NCI-H748 treated with DMSO at 0.1 percent for 48 hours (cell line): ENCODE data around the gene ZIC2.
"Not testable (repeated sequence)": the region's sequence is repeated elsewhere in the genome, so short reads cannot be mapped to it uniquely, and the experiment has no call there.

Source experiments
- DNase-seq: peaks from one replicate; lab custom pipeline; 2025; lab: John Stamatoyannopoulos, UW

ZIC2 gene

DNA sequence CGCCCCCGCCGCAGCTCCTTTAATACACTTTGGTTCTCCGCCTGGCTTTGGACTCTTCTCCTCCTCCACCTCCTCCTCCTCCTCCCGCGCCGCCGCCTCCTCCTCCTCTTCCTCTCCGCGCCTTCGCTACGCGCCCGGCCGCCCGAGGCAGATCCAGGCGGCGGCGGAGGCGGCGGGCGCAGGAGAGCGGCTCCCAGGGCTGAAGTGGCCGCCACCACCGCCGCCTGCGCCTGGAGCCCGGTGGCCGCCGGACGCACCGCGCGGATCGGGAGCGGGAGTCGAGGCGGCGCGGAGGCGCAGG is at the start of gene ZIC2:
ZIC2 (plus strand) TSS at position 50 of the 301 bp plus-strand sequence. CDS start 281 bp downstream, outside the sequence.
- no peak for DNase-seq

- no peak for DNase-seq
Observed at GRCh38 chr13:99932912-99933311, 48.7 kb upstream of the ZIC2 start.

GRCh38 chr13:99935772-99936171 is 45.8 kb upstream of the ZIC2 start:
- no peak for DNase-seq

- no peak for DNase-seq
Observed at GRCh38 chr13:99938635-99939034, 42.9 kb upstream of the ZIC2 start.

DNA sequence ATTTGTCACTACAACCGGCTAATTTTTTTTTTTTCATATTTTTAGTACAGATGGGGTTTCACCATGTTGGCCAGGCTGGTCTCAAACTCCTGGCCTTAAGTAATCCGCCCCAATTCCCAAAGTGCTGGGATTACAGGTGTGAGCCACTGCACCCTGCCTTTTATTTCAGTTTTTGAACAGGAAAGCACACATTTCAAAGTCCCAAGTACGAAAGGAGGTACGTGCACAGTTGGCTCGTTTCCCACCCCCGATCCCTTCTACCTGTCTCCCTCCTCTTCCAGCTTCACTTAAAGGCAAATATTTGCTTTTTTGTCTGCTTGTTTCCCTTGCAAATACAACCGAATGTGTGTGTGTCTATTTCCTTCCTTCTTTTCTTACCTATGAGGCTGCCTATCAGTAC is 40.5 kb upstream of the ZIC2 start:
- DNase-seq: peak; percentile 48

DNA sequence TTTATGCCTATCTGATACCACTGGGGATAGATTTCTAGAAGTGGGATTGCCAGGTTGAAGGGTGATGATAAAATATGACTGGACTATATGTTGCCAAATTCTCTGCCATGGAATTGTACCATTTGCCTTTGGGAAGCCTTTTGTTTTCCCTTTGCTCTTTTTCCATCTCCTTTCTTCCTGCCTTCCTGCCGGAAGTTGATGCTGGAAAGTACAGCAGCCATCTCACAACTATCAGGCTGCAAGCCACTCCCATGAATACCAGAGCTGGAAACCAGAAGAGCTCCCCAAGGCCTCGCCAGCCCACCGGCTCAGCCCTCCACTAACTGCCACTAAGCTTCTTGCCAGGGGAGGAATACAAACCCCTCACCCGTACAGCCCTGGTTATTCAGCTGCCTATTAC is 39.7 kb upstream of the ZIC2 start:
- DNase-seq: no peak

GRCh38 chr13:99944102-99944501 is 37.5 kb upstream of the ZIC2 start:
- no peak for DNase-seq

DNA sequence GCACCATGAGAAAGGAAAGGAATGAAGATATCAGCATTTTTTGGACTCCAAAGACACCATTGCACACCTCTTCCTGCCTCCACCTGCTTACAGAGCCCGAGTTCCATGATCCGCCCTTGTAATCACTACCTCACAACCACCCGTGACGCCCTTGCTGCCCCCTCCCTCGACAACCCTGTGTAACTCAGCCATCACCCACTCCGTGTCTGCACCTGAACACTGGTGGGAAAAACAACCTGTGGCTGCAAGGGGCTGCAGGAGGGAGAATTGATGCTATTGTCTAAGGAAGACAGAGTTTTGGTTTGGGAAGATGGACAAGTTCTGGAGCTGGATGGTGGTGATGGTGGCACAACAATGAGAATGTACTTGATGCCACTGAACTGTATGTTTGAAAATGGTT is 37.0 kb upstream of the ZIC2 start:
- no peak for DNase-seq

DNA sequence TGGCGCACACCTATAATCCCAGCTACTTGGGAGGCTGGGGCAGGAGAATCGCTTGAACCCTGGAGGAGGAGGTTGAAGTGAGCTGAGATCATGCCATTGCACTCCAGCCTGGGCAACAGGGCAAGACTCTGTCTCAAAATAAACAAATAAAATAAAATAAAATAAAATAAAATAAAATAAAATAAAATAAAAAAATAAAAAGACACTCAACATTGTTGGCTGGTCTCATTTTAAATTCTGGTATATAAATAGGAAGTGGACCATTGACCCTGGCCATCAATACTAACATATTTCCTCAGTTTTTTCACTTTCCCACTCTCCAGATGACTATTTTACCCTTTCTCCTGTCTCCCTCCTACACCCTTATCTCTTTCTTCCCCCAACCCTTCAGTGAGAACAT is 36.1 kb upstream of the ZIC2 start:
- DNase-seq: not testable (repeated sequence)

DNA sequence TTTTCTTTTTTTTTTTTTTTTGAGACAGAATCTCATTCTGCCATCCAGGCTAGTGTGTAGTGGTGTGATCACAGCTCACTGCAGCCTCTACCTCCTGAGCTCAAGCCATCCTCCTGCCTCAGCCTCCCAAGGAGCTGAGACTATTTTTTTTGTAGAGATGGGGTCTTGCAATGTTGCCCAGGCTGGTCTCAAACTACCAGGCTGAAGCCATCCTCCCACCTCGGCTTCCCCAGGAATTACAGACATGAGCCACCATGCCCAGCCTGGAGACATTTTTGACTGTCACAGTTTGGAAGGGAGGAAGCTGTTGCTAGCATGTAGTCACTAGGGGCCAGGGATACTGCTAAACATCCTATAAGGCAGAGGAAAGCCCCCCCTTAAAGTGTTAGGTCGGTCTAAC is 33.9 kb upstream of the ZIC2 start:
- no peak for DNase-seq

DNA sequence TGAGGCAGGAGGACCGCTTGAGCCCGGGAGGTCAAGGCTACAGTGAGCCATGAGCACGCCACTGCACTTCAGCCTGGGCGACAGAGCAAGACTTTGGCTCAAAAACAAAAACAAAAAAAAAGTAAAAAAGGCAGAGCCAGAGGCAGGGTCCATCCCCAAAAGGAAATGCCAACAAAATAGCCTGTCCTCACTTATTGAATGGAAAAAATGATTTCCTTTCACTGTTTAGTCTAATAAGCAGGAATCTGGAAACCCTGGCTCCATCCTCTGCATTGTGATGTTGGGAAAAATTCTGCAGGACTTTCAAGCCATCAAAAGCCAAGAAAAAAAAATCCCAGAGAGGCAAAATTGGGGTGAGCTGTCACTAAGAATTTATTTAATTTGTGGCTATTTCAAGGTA is 33.2 kb upstream of the ZIC2 start:
- no peak for DNase-seq

DNA sequence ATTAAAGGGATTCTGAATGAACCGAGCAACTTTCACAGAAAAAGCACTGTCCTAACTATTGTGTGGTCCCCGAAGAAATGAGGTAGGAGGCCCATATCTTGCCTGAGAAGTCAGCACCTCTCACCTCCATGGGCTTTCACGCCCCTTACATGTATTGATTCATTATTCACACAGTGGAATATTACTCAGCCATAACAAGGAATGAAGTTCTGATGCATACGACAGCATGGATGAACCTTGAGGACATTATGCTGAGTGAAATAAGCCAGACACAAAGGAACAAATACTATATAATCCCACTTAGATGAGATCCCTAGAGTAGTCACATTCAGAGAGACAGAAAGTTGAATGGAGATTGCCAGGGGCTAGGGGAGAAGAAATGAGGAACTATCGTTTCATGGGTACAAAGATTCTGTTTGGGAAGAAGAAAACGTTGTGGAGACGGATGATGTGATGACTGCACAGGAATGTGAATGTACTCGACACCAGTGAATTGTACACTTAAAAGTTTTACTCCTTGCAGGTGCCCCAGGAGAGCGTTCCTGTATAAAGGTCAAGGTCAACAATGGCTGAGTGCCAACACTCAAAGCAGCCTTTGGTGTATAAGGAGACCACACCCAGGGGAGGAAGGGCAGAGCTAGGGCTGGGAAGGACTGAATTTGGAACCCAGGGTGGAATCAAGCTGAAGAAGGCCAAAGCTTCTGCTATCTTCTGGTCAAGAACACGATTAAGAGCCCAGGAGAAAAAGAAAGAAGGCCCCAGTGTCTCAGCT is 32.5 kb upstream of the ZIC2 start:
- no peak for DNase-seq

GRCh38 chr13:99949679-99950413 is 31.7 kb upstream of the ZIC2 start:
- DNase-seq: no peak

DNA sequence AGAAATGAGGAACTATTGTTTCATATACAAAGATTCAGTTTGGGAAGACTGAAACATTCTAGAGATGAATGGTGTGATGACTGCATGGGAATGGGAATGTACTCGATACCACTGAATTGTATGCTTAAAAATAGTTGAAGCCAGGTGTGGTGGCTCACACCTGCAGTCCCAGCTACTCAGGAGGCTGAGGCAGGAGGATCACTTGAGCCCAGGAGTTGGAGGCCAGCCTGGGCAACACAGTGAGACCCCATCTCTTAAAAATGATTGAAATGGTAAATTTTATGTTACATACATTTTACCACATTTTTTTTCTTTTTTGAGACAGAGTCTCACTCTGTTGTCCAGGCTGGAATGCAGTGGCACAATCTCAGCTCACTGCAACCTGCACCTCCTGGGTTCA is 29.9 kb upstream of the ZIC2 start:
- not testable (repeated sequence) for DNase-seq

GRCh38 chr13:99953138-99953755 is 28.3 kb upstream of the ZIC2 start:
- DNase-seq: no peak

DNA sequence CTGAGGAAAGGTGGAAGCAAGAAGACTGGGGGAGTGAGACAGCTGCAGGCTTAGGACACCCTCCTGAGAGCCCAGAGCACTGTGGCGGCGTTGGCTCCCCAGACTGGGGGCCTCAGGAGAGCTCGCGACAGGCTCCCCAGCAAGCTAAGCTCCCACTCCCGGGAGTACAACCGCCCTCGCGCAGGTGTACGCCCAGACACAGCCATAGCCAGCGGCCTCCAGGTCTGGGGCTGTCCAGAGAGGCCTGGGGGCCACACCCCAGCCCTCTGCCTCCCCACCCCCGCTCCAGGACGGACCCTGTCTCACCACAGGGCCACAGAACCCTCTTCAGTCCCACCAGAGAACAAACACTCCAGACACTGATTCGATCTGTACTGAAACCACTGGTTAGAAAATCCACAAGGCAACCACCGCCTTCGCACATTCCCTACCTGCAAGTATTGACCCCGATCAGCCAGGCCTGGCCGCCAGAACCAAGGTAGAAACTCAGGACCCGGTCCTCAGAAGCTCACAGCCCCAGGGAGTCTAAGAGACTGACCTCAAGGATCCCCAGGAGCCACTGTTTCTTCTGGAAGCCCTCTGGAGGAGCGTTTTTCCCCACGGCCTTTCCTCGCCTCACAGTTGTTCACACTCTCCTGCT is 26.4 kb upstream of the ZIC2 start:
- DNase-seq: no peak

DNA sequence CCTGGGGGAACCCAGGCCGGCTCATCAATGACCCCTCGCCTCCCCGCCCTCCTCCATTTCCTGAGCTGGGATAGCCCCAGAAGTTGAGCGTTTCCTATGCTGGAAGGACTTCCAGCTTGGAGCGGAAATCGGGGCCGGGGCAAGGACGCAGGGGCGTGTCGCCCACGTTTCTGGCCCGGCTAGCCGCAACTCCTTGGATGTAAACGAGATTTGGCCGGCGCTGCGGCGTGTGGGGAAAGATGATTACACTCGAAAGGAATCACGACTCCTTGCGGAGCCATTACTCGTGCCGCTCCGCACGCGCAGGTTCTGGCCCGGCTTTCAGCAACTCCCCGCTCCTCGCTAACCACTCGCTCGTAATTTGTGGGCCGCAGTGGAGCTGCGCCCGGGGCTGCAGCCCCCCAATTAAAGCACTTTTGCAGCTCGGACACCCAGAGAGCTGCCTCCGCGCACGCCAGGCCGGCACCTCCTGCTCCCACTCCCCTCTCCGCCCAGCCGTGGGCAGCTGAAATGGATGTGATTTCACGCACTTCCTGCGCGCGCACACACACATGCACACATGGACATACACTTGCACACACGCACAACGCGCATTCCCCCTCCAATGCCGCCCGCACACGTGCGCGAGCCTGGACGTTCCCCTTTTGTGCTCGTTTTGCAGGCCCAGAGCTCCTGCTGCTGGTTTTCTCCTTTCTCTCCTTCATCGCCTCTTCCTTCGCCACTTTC is 25.7 kb upstream of the ZIC2 start:
- no peak for DNase-seq

GRCh38 chr13:99956473-99957349 is 24.9 kb upstream of the ZIC2 start:
- DNase-seq: peak; percentile 74

DNA sequence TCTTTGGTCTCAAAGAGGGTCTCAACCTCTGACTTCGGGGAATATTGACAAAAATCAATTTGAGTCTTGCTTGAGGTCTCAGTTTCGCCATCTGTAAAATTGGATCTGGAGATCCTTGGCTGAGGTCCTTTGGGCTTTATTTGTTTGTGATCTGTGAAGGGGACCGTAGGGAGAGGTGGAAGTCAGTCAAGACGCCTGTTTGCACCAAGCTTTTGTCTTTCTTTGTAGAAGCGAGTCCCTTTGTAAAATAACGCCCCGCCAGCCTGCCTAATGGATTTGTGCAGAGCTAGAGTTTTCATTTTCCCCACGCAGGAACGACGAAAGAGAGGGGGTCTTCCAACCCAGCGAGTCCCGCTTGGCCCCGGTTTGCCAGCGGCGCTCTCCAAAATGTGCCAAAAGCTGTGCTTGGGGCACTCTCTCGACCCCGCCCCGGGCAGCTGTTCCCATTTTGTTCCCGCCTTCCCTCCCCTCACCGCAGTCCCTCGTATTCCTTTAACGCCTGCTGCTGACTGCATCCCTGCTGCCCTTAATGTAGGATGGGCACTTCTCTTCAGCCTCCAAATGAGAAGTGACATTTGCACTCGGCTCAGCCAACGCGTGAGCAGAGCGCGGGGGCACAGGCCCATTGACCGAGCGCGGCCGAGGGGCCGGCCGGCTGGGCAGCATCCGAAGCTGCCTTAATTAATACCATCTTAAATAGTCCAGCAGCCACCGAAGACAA is 23.0 kb upstream of the ZIC2 start:
- DNase-seq: no peak

- no peak for DNase-seq
Observed at GRCh38 chr13:99959127-99959539, 22.5 kb upstream of the ZIC2 start.
